HCT116 (cell line): Measurements from ENCODE around the gene KRT73.

Experiments
- EZH2phosphoT487 ChIP-seq: fragments of 200-600 bp; IDR thresholded peaks from 2 replicates; pipeline ENCODE4 v1.6.1; 2018; ENCODE audit warnings: antibody characterized with exemption, borderline replicate concordance
- POLR2A ChIP-seq: IDR thresholded peaks from 2 replicates; pipeline ENCODE4 v1.7.0; 2011; ENCODE audit warnings: borderline replicate concordance; ENCODE audit not compliant: insufficient read depth, insufficient read length; ENCODE audit errors: extremely low read depth
- TF ChIP-seq, protein P1 (sequence below), 3 experiments: fragments of 200-600 bp in 1 of 3; sonication (generic) in 1 of 3; IDR thresholded peaks in 2 of 3; conservative IDR thresholded peaks in 1 of 3; 2 replicates each; pipeline ENCODE4 v1.5.1; 2012 to 2017; ENCODE audit warnings: low read depth in 2 of 3, low read length in 2 of 3, antibody characterized with exemption in 1 of 3, borderline replicate concordance in 1 of 3, control low read depth in 1 of 3, mild to moderate bottlenecking in 1 of 3, mixed read lengths in 1 of 3, mixed run types in 1 of 3, moderate library complexity in 1 of 3; ENCODE audit not compliant: insufficient read depth in 1 of 3

DNA sequence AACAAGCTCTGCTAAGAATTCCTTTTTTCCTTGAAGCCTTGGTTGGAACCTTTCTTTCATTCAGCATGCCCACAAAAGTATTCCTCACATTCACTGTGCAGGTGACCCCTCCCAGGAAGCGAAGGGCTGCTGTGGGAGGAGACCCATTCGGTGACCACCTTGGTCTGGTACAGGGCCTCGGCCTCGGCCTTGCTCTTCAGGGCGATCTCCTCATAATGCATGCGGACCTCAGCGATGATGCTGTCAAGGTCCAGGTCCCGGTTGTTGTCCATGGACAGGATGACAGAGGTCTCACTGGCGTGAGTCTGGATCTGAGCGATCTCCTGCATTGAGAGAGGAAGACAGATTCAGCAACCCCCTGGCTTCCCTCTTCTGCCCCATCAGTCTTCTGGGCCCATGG, 47.8 kb downstream of the KRT73 start:
- TF ChIP-seq POLR2A: no peak
- TF ChIP-seq, protein P1, sequence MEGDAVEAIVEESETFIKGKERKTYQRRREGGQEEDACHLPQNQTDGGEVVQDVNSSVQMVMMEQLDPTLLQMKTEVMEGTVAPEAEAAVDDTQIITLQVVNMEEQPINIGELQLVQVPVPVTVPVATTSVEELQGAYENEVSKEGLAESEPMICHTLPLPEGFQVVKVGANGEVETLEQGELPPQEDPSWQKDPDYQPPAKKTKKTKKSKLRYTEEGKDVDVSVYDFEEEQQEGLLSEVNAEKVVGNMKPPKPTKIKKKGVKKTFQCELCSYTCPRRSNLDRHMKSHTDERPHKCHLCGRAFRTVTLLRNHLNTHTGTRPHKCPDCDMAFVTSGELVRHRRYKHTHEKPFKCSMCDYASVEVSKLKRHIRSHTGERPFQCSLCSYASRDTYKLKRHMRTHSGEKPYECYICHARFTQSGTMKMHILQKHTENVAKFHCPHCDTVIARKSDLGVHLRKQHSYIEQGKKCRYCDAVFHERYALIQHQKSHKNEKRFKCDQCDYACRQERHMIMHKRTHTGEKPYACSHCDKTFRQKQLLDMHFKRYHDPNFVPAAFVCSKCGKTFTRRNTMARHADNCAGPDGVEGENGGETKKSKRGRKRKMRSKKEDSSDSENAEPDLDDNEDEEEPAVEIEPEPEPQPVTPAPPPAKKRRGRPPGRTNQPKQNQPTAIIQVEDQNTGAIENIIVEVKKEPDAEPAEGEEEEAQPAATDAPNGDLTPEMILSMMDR (IDR thresholded peaks at IDR 0.05 in 2 of 3, conservative IDR thresholded peaks at IDR 0.05 in 1 of 3; ENCODE audit: borderline replicate concordance in 1 of 3, insufficient read depth in 1 of 3, low read depth in 2 of 3, low read length in 2 of 3): no peak
- no peak for TF ChIP-seq EZH2phosphoT487
